Stomach (tissue), 4 donors: ENCODE results near the gene ZNF775.

Experiments used
- EP300 ChIP-seq: sonication (generic); formaldehyde crosslinking; IDR thresholded peaks from one replicate; pipeline ENCODE4 v1.6.1; 2017; ENCODE audit warnings: antibody characterized with exemption
- POLR2A ChIP-seq, 4 donors: fragments of 450-650 bp; IDR thresholded peaks; one replicate each; pipeline ENCODE4 v1.6.1; 2016; ENCODE audit warnings: antibody characterized with exemption in 4 of 4, control low read depth in 2 of 4, mild to moderate bottlenecking in 1 of 4, moderate library complexity in 1 of 4
- POLR2AphosphoS5 ChIP-seq, 3 donors: sonication (generic); formaldehyde crosslinking; IDR thresholded peaks; one replicate each; pipeline ENCODE4 v1.6.1; 2016; ENCODE audit warnings: antibody characterized with exemption in 3 of 3
- TF ChIP-seq, protein P1 (sequence below), 7 experiments: fragments of 450-650 bp in 4 of 7; fragments of 200-600 bp in 3 of 7; sonication (generic) in 3 of 7; IDR thresholded peaks; one replicate each; pipeline ENCODE4 v1.5.1; 2016 to 2019; ENCODE audit warnings: antibody characterized with exemption in 7 of 7, control low read depth in 2 of 7, mild to moderate bottlenecking in 1 of 7

DNA sequence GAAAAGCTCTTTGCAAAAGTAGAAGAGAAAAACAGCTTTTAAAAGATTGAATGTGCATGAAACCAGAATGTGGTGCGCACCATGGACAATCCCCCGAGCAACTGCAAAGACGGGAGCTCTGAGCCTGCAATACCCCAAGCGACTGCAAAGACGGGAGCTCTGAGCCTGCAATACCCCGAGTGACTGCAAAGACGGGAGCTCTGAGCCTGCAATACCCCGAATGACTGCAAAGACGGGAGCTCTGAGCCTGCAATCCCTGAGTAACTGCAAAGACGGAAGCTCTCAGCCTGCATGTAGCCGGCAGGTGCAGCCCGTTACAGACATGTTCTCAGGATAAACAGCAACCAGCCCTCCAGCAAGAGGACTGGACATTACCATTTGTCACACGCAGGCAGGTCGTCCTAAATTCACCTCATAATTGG is 6.2 kb downstream of the ZNF775 start:
- TF ChIP-seq POLR2A (IDR thresholded peaks at IDR 0.05) = no peak
- TF ChIP-seq, protein P1, sequence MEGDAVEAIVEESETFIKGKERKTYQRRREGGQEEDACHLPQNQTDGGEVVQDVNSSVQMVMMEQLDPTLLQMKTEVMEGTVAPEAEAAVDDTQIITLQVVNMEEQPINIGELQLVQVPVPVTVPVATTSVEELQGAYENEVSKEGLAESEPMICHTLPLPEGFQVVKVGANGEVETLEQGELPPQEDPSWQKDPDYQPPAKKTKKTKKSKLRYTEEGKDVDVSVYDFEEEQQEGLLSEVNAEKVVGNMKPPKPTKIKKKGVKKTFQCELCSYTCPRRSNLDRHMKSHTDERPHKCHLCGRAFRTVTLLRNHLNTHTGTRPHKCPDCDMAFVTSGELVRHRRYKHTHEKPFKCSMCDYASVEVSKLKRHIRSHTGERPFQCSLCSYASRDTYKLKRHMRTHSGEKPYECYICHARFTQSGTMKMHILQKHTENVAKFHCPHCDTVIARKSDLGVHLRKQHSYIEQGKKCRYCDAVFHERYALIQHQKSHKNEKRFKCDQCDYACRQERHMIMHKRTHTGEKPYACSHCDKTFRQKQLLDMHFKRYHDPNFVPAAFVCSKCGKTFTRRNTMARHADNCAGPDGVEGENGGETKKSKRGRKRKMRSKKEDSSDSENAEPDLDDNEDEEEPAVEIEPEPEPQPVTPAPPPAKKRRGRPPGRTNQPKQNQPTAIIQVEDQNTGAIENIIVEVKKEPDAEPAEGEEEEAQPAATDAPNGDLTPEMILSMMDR (IDR thresholded peaks at IDR 0.05) = no peak
- TF ChIP-seq POLR2AphosphoS5 (IDR thresholded peaks at IDR 0.05) = no peak
- TF ChIP-seq EP300 = no peak
